RKO (cell line): Measurements from ENCODE around the gene RNF187.
"Not testable (repeated sequence)": the region's sequence is repeated elsewhere in the genome, so short reads cannot be mapped to it uniquely, and the experiment has no call there.

ENCODE experiments used
- DNase-seq: peaks from one replicate; pipeline ENCODE4 v3.0.0-alpha.2; 2016; ENCODE audit warnings: low spot score

RNF187 gene

DNA sequence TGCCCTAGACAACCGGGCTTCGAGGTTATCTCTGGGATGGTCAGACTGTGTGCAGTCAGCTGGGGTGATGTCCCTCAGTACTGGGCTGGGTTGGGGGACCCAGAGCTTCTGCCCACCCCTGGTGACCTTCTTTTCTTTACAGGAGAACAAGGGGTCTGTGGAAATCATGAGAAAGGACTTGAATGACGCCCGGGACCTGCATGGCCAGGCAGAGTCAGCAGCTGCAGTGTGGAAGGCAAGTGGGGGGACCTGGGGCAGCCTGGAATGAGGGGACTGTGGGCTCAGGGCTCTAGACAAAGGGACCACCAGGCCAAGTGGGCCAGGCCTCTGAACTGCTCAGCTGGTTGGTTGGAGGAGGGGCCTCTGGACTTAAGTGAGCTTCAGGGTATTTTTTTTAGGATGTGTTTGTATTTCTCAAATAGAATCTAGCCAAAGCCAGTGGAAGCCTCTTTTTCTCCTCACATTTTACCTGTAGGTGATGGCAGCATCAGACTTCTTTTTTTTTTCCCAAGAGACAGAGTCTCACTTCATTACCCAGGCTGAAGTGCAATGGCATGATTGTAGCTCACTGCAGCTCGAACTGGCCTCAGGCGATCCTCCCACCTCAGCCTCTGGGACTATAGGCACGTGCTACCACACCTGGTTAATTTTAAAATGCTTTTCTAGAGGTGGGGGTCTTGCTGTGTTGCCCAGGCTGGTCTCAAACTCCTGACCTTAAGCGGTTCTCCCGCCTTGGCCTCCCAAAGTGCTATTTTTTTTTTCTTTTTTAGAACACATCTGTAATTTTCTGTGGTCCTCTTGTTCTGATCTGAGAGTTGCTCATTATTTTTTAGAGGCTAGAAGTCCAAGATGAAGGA is 1.9 kb downstream of the RNF187 start:
- no peak for DNase-seq

DNA sequence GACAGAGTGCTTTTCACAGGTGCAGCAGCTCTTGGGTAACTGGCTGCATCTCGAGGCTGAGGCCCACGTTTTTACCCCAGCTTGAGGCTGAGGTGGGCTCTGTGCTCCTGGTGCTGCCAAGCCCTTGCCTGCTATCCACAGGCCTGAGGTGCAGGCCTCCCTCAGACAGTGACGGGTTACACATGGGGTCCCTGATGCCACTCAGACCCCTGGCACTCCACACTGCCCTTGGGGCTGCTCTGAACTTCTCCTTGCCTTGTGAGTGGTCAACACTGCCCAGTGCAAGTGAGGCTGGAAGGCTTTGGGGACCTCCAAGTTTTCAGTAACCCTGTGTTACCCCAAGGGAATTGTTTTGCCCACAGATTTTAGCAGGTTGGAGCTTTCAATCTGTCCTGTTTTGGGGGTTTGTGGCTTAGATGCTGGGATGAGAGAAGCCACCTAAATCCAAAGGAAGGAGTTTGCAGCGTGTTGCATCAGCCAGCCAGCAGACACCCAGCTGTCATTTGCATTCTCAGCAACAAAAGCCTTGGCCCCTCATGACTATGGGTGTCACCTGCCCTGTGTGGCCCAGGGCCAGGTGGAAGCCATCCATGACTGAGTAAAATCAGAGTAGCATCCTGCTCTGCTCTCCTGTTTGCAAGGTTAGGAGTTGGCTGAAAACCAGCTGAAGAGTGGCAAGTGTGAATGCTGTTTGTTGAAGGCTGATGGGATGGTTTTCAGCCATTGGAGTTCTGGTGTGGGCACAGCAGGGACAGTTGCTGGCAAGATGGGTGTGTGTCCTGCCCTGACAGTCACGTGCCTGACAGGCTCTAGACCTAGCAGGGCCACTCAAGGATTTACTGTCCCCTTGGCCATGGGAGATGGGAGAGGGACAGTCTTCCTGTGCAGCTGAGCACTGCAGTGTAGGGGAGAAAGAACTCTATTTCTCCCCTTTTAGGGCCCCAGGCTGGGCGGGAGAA is 3.2 kb downstream of the RNF187 start:
- DNase-seq: peak; percentile 58

DNA sequence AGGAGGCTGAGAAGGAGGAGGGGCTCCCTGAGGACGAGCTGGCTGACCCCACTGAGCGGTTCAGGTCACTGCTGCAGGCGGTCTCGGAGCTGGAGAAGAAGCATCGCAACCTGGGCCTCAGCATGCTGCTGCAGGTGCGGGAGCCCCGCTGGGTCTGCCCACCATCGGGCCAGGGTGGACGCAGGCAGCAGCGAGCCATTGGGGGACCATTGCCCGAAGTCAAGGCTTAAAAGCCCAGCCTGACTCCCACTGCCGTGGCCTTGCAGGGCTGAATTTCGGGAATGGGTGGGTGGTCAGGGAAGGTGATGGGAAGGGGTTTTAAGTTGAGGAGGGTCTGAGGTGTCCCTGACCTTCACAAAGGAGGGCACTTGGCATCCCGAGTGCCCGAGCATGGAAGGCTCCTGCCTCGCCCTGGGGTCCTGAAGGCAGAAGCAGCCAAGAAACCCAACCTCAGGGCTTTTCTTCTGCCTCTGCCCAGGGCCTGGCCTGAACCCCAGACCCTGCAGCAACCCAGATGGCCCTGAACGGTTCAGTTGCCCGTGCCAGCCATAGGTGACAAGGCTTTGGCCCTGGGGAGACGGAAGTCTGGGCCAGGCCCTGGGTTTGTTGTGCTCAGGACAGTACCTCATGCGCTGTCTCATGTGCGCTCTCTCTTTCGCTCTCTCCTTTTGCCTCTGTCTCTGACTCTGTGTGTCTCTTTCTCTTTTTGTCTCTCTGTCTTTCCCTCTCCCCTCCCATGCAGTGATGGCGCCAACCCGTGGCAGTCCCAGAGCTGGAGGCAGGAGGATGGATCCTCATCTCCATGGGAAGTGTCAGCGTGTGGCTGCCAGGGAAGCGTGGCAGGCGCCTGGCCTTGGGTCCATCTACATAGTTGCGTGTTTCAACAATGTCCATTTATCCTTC is 6.2 kb downstream of the RNF187 start:
- no peak for DNase-seq

DNA sequence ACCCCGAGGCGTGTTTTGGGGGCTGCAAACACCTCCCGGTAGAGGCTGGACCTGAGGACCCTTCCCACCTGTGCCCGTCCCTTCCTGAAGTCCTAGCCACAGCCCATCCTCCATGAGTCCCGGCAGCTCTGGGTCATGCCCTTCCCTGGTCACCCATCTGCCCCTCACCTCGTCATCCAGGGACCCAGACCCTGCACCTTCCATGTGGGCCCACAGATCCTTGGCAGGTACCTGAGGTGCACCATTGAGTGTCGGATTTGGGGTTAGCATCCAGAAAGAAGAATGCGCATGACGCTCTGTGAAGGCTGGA is 6.8 kb downstream of the RNF187 start:
- DNase-seq: no peak

DNA sequence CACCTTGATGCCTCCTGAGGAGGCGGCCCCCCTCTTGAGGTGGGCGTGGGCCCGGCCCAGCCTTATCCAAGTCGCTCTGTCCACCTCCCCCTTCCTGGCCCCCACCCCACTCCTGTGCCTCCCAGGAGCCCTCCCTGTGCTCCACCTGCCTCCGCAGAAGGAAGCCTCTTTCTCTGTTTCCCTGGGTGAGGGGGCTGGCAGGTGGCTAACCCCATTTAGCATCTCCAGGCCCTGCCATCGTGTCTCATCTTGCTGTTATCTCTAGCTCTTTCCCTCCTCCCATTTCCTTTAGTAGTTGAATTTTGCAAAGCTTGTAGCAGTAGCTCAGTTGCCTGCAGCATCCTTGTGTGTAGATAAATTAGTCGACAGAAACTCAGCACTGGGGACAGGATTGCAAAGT is 7.2 kb downstream of the RNF187 start:
- no peak for DNase-seq

DNA sequence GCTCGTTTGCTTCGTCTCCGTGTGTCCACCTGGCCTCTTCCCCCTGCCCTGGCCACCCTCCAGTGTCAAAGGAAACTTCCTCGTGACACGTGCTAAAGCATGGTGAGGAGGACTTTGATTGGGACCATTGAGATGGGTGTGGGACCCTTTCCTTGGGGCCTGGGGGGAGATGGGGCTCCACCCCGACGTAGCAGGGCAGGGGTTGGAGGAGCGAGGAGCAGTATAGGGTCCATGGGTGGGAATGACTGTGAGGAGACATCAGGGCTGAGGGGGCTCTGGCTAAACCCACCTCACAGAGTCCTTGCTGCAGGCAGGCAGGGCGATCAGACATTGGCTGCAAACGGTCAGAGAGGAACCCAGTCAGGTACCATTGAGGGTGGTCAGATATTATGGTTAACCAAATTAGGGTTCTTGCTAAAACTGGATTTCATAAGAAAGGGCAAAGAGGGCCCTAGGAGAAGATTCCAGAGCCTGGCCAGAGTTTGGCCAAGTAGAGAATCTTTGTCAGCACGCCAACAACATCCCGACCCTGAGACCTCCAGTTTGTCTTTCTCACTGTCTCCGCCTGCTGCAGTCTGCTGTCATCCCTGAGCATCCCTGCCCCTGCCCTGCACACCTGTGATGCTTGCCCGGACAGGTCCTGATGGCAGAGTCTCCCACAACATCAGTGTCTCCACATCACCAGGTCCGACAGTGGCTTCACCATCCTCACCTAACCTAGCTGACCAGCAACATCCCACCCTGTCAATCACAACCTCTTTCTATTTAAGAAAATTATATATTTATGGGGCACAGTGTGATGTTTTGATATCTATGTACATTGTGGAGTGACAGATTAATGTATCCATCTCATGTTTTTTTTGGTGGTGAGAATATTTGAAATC is 8.0 kb downstream of the RNF187 start:
- no peak for DNase-seq

DNA sequence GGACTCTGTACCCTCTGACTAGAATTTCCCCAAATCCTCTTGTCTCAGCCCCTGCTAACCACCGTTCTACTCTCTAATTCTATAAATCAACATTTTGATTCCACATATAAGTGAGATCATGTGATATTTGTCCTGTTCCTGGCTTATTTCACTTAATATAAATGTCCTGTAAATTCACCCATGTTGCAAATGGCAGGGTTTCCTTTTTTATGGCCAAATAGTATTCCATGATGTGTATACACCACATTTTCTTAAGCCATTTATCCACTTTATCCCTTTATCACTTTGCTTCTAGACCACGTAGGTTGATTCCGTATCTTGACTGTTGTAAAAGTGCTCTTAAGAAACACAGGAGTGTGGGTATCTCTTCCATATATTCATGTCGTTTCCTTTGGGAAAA is 8.9 kb downstream of the RNF187 start:
- no peak for DNase-seq

DNA sequence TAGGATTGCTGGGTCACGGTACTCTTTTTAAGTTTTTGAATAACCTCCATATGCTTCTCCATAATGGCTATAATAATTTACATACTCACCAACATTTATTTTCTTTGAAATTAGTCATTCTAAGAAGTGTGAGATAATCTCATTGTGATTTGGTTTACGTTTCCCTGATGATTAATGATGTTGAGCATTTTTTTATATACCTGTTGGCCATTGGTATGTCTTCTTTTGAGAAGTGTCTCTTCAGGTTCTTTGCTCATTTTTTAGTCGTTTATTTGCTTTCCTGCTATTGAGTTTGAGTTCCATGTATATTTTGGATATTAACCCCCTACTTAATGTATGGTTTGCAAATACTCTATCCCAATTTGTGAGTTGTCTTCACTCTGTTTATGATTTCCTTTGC is 9.3 kb downstream of the RNF187 start:
- no peak for DNase-seq

DNA sequence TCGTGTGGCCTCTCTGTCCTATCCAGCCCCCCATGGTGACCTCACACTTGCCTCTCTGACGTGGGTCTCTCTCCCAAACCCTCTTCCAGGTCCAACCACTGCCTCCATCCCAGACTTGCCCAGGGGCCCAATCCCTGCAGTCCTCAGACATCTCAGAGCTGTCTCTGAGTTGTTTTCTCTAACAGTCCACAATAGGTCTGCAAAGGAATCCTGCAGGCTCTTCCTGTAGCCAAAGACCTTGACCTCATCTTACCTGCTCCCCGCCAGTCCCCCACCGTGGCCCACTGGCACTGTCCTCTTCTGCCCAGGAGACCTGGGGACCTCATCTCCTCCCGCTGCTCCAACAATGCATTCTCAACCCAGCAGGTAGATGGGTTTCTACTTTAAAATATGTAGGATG is 10.0 kb downstream of the RNF187 start:
- no peak for DNase-seq

DNA sequence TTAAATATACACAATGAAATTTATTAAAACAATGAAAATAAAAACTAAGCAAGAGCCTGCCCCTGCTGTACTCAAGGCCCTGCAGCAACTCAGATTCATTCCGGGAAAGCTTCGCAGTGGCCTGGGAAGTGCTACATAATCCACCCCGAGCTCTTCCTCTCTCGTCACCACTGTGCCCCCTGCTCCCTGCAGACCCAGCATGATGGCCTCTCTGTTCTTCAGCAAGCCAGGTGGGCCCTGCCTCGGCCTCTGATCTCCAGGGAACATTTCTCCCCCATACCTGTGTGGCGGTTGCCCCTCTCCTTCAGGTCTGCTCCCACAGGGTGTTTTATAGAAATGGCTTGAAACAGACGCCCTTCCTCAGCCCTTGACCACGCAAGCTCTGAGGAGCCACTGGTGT is 10.6 kb downstream of the RNF187 start:
- no peak for DNase-seq

DNA sequence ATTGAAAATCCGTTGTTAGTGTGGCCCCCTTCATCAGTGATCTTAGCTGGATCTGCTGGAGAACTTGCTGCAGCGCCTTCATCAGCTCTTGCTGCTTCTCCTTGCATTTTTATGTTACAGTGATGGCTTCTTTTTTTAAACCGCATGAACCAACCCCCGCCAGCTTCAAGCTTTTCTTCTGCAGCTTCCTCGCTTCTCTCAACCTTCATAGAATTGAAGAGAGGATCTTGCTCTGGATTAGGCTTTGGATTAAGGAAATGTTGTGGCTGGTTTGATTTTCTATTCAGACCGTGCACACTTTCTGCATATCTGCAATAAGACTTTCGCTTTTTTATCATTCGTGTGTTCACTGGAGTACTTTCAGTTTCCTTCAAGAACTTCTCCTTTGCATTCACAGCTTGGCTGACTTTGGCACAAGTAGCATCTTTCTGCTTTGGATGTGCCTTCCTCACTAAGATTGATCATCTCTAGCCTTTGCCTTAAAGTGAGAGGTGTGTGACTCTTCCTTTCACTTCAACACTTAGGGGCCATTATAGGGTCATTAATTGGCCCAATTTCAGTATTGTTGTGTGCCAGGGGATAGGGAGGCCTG is 13.1 kb downstream of the RNF187 start:
- DNase-seq: no peak

DNA sequence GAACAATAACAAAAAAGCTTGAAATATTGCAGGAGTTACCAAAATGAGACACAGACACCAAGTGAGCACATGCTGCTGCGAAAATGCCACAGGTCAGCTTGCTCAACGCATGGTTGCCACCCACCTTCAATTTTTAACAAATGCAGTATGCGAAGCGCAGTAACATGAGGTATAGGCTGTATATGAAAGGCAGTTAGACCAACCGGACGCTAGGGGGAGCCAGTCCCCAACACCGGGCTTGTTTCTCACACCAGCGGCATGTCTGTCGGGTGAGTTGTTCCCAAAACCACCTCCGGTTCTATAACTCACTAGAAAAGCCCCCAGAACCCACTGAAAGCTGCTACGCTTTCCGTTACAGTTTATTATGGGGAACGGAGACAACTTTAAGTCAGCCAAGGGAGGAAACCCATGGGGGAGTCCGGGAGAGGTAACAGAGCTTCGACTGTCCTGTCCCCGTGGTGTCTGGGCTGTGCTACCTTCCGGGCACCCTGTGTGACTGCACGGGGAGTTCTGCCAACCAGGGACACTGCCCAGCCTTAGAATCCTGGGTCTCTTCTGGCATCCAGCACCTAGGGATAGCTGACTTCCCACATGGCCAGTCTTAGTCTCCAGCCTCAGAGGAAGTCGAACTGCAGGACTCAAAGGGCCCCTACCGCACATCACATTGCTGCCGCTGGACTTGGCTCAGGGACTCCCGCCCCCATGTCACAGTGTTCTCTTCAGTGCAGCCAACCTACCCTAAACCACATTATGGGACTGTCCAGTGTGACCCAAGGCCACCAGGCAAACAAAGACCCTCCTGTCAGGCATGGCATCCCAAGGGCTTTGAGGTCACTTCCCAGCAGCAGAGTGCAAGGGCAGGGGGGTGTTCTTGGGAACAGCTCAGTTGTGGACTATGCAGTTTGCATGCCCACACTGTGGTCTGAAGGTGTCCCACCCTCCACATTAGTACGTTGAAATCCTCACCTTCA is 14.0 kb downstream of the RNF187 start:
- DNase-seq: peak; percentile 91

DNA sequence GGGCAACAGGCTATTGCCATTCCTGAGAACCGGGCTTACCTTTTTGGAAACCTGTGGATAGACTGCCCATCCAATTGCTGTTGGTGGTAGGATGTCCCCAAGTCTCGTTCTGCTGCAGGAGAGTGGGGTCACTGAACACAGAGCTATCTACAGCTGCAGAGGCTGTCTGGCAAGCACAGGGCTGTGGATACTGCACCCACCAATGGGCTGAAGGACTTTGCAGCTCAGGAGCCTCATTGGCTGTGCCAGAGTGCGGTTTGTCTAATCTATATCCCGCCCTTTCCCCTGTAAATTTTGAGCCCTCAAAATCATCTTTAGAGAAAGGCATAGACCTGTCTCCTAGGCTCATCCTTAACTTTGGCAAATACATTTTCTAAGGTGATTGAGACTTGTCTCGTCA is 15.3 kb downstream of the RNF187 start:
- DNase-seq: no peak

DNA sequence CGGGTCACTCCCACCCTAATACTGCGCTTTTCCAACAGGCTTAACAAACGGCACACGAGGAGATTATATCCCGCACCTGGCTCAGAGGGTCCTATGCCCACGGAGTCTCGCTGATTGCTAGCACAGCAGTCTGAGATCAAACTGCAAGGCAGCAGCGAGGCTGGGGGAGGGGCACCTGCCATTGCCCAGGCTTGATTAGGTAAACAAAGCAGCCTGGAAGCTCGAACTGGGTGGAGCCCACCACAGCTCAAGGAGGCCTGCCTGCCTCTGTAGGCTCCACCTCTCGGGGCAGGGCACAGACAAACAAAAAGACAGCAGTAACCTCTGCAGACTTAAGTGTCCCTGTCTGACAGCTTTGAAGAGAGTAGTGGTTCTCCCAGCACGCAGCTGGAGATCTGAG is 18.8 kb downstream of the RNF187 start:
- not testable (repeated sequence) for DNase-seq

DNA sequence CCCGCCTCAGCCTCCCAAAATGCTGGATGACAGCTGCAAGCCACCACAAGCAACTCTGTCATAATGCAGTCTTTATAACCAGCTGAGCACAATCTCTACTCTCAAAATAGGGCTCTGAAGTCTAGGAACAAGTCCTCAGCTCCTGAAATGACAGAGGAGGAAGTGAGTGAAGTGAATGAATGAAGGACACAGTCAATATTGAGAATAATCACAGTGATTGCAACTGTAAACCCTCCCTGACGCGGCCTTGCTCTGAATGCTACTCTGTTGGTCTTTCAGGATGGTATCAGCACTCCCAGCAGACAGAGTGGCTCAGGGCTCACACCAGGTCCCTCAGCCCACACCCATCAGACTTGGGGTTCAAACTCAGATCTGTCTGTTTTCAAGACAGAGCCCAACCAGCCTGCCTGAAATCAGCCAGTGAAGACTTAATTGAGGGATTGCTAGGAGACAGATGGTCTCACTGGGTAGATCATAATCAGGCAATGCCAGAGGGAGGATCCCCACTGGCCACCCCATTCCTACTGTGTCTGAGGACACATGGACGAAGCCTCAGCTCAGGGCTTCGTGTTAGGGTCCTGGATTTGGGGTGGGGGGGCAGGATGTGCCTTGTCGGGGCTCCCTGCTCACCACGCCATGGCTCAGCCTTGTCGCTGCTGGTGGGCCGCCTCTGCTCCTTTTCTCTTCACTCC is 20.9 kb downstream of the RNF187 start:
- no peak for DNase-seq

DNA sequence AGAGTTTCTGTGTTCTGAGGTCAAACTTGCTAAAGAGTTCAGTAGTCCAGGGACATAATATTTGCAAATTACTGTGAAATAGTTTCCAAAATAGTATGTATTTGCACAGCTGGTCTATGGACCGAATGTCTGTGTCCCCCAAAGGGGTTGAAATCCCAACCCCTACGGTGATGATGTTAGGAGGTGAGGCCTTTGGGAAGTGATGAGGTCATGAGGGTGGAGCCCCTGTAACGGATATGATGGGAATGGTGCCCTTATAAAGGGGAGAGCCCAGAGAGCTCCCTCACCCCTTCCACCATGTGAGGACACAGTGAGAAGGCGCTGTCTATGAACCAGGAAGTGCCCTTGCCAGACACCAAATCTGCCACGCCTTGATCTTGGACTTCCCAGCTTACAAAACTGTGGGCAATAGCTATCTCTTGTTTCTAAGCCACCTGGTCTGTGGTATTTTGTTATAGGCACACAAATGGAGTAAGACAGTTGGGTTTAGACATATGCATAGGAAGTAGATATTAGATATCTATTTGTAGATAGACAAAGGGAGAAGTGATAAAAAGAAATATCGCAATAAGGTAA is 21.7 kb downstream of the RNF187 start:
- DNase-seq: no peak

DNA sequence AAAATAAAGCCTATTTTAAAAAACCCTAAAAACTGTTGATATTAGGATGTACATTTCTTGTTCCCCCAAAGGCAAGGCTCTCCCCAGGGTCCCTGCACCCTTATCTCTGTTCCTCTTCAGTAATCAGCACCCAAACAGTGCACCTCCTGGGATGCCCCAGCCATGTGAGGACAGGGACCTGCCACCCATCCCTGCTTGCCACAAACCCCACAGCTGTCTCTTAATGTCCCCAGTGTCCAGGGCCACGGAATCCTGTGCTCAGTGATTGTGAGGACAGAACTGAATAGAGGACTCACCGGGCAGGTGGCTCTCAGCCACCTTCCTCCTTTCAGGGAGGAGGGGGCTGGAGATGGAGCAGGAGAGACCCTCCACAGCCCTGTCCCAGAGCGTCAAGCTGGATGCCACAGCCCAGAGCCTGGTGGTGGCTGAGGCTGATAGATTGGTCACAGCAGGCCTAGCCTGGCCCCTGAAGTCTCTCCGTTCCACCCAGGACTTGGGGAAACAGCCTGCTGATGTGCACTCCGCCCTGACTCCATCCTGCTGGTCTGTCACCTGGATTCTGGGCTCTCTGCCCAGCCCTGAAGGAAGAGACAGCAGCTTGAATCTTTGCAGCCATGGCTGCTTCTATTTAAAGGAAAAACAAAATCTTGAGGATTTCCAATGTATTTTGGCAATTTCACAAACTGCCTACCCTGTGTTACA is 23.1 kb downstream of the RNF187 start:
- no peak for DNase-seq

DNA sequence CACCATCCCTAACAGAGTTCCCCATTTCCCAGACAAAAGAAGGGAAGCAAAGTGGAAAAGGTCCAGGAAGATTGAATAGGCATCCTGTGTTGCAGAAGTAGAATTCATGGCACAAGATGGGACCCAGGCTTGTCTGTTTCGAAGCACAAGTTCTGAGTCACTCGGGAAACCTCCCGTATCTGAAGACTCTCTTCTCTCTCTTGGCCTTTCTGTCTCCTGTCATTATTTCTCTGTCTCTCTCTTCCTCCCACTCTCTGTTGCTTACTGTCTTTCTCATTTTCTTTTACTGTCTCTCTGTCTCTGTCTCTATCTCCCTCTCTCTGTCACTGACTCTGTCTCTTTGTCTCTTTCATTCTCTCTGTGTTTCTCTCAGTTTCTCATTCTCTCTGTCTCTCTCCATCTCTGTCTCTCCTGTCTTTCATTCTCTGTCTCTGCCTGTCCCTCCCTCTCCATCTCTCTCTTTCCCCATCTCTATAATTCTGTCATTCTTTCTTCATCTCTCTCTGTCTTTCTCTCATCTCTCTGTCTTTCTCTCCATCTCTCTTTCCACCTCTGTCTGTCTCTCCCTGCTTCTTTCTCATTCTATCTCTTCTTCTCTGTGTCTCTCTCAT is 23.7 kb downstream of the RNF187 start:
- DNase-seq: no peak
